ENCODE results near the gene KRTAP10-10. TPM values are rescaled to one million over a fixed set of nuclear protein-coding genes. Genes with fewer than 3 reads are reported as not detected.
"Not testable (repeated sequence)": the region's sequence is repeated elsewhere in the genome, so short reads cannot be mapped to it uniquely, and the experiment has no call there.

KRTAP10-10 gene
- total RNA-seq, 1 donor from 2014 or later: not detected

- intact Hi-C loops (cut with micrococcal nuclease): no loop called here
Observed at GRCh38 chr21:44650265-44650972, 13.3 kb downstream of the KRTAP10-10 start.

DNA sequence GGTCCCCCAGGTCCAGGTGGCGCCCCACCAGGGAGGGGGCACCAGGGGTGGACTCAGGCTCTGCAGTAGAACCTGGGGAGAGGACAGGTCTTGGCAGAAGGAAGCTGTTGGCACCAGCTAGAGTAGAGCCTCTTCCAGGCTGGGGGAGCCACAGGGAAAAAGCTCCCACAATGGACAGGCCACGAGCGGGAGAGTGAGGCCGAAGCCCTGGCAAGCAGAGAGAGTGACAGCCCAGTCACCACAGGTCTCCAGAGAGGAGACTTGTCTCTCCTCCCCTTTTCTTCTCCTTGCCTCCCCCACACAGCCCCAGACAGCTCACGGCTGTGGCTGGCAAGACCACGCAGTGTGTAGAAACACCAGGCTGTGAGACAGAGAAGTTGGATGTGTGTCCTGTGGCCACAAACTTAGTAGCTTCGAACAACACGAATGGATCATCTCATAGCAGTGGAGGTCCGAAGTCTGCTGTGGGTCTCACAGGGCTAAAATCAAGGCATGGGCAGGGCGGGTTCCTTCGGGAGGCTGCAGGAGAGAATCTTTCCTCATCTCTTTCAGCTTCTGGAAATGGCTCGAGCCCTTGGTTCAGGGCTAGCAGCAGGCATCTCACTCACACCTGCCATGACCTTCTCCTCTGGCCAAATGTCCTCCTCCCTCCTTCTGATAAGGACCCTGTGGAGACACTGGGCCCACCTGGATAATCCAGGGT lies 14.0 kb downstream of the KRTAP10-10 start:
- intact Hi-C loops (cut with micrococcal nuclease): no loop called here

DNA sequence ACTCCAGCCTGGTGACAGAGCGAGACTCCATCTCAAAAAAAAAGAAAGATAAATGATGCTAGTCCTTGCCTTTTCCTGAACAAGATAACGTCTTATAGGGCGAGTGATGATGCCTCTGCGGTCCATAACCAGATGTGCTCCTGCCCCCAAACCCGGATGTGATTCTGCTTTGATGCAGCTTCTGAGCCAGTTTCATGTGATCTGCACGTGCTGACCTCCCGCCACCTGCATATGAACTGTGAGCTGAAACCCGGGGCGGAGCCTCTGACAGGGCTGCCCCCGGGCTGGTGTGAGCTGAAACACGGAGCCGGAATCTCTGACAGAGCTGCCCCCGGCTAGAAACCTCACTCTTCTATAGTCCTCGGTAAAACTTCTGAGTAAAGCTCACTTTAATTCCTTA lies 16.0 kb downstream of the KRTAP10-10 start:
- intact Hi-C loops (cut with micrococcal nuclease): no loop called here

DNA sequence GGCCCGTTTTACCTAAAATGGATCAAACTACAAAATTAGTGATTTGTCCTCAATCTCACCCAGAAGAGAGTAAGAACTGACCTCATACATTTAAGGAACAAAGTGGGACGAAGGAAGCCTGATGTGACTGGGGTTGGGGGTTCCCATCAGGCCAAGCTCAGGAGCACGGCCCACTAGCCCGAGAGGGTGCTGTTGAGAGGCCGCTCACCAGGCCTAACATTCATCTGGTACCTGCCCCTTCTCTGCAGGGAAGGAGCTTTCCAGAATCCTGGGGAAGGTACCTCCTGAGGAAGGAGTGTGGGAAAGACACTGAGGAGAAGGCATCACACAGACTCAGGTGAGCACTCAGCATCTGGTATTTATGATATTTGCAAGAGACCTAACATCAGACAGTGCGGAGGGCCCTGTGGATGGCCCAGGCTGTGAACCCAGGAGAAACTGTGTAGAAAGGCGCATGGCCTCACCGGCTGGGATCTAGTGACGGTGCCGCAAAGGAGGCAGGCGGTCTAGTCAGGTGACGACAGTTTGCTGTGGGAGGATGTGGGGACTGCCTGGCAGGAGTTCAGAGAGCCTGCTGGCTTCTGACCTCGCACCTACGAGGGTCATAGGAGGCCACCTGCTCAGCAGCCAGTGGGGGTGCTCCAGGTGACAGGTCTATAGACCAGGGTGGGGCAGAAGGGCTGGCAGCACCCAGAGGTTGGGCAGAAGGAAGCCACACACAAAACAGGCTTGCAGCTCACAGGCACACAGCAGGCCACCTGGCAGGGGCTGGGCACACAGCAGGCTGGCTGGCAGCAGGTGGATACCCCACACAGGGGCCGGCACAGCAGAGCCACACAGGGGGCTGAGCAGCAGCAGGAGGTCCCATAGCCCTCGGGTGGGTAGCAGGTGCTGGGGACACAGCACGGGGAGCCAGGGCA lies 16.8 kb downstream of the KRTAP10-10 start:
- intact Hi-C loops (cut with micrococcal nuclease): no loop called here

DNA sequence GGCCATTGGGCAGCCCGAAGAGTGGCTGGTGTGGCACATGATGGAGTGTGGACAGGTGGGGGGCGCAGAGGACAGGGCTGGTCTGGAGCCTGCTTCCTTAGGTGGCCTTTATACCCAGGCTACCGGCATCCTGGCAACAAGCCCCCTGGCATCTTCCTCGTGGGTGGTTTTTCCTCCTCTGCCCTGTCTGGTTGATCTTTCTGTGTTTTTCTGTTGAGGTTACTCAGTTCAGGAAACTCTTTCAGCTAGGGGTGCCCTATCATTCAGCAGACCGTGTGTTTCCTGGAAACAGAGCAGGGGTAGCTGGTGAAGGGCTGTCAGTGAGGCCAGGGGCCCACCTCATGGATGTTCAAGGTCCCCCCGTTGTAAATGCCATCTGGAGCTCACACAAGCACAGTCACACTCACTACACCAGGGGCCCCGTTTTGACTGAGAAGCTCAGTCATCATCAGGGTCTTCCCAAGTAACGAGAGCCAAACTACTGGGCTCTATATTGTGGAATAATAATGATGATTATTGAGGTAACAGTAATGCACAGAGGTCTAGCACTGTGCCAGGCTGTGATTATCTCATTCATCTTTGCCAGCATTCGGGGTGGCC lies 17.5 kb downstream of the KRTAP10-10 start, which contains the start of gene KRTAP12-4:
Gene KRTAP12-4 (minus strand): TSS at position 84 of the 600 bp plus-strand sequence. CDS start 45 bp downstream, at position 39.
- intact Hi-C loops (cut with micrococcal nuclease): no loop called here

GRCh38 chr21:44656868-44657267 lies 19.7 kb downstream of the KRTAP10-10 start:
- intact Hi-C loops (cut with micrococcal nuclease): loop anchor here (2.0 kb wide), 1 partner anchor 38 kb away; no protein-coding TSS in a partner anchor

DNA sequence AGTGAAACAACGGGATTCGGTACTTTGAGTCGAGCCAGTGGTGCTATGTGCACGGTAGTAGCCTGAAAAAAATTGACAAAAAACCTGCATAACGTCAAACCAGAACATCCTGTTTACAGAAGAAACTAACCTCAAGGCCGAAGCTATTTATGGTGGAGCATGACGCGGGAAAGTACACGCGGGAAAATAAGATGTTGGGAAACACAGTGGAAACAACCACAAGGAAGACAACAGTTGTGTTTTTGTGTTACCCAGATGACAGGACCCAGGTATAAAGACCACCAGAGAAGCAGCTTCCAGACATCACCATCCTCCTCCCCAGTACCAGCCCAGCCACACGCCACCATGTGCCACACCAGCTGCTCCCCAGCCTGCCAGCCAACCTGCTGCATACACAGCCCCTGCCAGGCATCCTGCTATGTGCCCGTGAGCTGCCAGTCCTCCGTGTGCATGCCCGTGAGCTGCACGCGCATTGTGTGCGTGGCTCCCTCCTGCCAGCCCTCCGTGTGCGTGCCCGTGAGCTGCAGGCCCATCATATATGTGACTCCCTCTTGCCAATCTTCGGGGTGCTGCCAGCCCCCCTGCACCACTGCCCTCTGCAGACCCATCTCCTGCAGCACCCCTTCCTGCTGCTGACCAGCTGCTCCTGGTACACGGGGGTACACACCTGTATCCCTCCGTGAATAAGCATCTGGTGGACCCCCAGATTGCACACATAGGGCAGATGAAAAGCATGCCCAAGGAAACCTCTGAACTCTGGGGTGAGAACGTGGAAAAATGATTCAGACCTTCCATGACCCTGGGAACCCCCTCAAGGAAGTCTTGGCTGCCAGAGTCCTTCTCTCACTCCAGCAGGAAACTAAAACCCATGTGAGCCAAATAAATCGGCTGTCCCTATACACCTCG lies 20.7 kb downstream of the KRTAP10-10 start, which contains the start of gene KRTAP12-3:
Gene KRTAP12-3 (plus strand): TSS at position 298 of the 906 bp plus-strand sequence. CDS start 48 bp downstream, at position 346.
- intact Hi-C loops (cut with micrococcal nuclease): loop anchor here (2.0 kb wide), 1 partner anchor 39 kb away; no protein-coding TSS in a partner anchor

- intact Hi-C loops (cut with micrococcal nuclease): no loop called here
Observed at GRCh38 chr21:44658541-44658910, 21.4 kb downstream of the KRTAP10-10 start.

DNA sequence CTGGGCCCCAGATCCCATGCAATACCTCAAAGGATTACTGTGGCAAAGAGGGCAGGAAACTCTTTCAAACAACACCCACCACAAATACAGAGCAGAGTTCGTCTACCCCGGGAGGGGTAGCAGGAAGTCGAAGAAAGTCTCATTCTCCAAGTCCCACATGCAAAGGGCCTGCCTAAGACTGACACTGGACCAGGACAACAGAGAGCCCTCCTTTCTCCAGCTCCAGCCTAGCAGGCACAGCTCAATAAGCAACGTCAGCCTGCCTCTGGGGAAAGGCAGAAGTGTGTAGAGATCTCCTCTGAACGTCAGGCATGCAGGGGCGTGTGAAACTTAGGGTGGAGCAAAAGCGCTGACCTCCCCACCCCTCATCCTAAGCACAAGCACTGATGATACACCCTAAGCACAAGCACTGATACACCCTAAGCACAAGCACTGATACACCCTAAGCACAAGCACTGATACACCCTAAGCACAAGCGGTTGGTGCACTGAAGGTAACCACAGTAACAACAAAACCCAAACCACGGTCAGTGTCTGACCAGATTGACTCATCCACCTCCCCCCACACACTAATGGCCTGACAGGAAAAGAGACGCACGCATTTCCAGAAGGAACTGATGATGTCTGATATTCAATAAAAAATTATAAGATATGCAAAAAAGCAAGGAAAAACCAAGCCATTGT lies 21.9 kb downstream of the KRTAP10-10 start:
- intact Hi-C loops (cut with micrococcal nuclease): no loop called here

- intact Hi-C loops (cut with micrococcal nuclease): not testable (repeated sequence)
Observed at GRCh38 chr21:44661567-44661966, 24.4 kb downstream of the KRTAP10-10 start.

DNA sequence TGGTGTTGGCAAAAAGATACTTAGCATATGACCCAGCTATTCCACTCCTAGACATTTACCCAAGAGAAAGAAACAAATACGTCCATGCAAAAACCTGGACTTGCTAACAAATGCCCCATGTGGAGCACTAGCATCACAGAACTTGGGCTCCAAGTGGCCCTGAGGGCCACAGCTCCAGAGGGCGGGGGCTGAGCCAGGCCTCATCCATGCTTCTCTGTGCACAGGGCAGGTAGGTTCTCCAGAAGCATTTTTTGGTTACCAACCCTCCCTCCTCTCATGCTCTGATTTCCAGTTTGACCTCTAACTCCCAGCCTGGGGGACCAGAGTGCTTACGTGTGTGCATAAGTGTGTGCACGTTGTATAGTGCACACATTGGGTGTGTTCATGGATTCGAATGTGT lies 27.5 kb downstream of the KRTAP10-10 start:
- intact Hi-C loops (cut with micrococcal nuclease): no loop called here

- intact Hi-C loops (cut with micrococcal nuclease): no loop called here
Observed at GRCh38 chr21:44666401-44667320, 29.5 kb downstream of the KRTAP10-10 start, which contains the start of gene KRTAP12-2. TSS of gene KRTAP12-2 (minus strand) at chr21:44666927. CDS start at chr21:44666886, 41 bp downstream.

- intact Hi-C loops (cut with micrococcal nuclease): no loop called here
Observed at GRCh38 chr21:44667612-44668011, 30.5 kb downstream of the KRTAP10-10 start.

DNA sequence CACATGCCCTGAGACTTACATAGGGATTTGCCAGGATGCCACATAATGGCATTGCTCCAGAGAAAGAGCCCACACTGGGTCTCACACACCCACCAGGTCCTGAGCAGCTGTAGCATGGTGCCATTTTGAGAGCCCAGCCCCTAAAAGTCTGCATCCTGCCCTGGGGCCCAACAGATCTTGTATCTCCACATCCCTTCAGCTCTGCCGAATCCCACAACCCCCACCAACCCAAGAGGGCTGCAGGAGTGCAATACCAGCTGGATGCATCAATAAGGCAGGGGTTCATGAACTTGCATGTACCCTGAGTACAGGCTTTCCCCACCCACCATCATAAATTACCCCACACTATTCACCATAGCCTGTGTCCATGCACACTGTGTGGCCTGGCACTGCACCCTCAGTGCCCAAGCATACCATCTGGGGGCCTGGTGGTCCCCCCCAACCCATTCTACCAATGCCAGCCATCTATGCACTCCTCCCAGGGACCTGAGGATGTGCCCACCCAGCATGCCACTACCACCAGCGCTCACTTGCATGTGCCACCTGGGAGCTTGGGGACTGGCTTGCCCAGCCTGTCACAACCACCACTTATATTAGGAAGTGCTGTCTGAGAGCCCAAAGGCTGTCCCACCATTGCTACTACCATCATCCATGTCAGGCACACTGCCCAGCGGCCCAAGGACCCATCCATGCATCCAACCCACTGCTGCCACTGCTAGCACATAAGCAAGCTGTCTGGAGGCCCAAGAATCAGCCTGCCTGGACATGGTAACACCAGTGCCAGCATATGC lies 33.7 kb downstream of the KRTAP10-10 start:
- intact Hi-C loops (cut with micrococcal nuclease): no loop called here

GRCh38 chr21:44671911-44672310 lies 34.8 kb downstream of the KRTAP10-10 start:
- intact Hi-C loops (cut with micrococcal nuclease): no loop called here

GRCh38 chr21:44677881-44678280 lies 40.7 kb downstream of the KRTAP10-10 start:
- intact Hi-C loops (cut with micrococcal nuclease): no loop called here

DNA sequence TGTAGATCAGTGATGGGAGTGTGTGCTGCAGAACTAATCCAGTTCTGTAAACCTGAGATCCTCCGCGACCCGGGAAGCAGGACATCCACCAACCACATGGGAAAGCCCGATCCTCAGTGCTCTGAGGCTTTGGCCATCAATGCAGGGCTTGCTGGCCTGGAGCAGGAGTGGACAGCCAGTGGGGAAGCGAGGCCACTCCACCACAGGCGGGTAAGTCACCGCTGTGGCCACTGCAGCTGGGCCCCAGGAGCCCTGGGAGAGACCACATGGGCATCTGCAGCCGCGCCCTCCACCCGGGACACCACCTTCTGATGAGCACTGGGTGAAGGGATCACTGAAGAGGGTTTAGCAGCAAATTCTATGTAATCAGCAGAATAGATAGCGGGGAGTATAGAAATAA lies 44.0 kb downstream of the KRTAP10-10 start:
- intact Hi-C loops (cut with micrococcal nuclease): no loop called here

Data from T-helper 2 cell treated with Interferon-gamma antibody and Interleukin-4, amounts not matched to agents 100 ng/mL and 5 ng/mL, for 36 hours (primary cell).